ENCODE measurements around the gene ARMC9.

DNA sequence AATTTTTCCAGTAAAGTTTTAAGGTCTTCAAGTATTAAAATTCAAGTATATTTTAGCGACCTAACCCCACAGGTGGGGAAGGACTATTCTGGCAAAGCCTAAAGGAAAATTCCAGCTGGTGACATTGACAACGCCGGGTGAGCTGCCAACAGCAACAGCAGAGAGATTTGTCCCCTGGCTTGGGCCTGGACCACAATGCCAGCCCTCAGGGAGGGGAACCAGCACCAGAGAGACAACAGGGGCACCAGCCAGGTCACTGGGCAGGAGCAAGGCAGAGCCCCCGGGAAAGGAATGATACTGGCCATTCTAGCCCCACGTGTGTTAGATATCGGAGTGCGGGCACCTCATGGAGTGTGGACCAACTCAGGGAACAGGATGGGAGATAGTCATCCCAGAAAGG, 95.7 kb downstream of the ARMC9 start:
- TF ChIP-seq, protein P1, sequence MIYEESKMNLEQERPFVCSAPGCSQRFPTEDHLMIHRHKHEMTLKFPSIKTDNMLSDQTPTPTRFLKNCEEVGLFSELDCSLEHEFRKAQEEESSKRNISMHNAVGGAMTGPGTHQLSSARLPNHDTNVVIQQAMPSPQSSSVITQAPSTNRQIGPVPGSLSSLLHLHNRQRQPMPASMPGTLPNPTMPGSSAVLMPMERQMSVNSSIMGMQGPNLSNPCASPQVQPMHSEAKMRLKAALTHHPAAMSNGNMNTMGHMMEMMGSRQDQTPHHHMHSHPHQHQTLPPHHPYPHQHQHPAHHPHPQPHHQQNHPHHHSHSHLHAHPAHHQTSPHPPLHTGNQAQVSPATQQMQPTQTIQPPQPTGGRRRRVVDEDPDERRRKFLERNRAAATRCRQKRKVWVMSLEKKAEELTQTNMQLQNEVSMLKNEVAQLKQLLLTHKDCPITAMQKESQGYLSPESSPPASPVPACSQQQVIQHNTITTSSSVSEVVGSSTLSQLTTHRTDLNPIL (CRISPR knock-in tag; IDR thresholded peaks at IDR 0.05; ENCODE audit: low read depth), result no peak
- TF ChIP-seq ZNF70 (CRISPR knock-in tag; IDR thresholded peaks at IDR 0.05) (no peak), ZFP3 (CRISPR knock-in tag; IDR thresholded peaks at IDR 0.05) (no peak), ARNTL (CRISPR knock-in tag; IDR thresholded peaks at IDR 0.05; ENCODE audit: borderline replicate concordance, low read depth) (no peak), ZFP30 (CRISPR knock-in tag; IDR thresholded peaks at IDR 0.05) (no peak), SNAI2 (CRISPR knock-in tag; IDR thresholded peaks at IDR 0.05) (no peak), OSR1 (CRISPR knock-in tag; IDR thresholded peaks at IDR 0.05) (no peak)
- TF ChIP-seq, protein P2, sequence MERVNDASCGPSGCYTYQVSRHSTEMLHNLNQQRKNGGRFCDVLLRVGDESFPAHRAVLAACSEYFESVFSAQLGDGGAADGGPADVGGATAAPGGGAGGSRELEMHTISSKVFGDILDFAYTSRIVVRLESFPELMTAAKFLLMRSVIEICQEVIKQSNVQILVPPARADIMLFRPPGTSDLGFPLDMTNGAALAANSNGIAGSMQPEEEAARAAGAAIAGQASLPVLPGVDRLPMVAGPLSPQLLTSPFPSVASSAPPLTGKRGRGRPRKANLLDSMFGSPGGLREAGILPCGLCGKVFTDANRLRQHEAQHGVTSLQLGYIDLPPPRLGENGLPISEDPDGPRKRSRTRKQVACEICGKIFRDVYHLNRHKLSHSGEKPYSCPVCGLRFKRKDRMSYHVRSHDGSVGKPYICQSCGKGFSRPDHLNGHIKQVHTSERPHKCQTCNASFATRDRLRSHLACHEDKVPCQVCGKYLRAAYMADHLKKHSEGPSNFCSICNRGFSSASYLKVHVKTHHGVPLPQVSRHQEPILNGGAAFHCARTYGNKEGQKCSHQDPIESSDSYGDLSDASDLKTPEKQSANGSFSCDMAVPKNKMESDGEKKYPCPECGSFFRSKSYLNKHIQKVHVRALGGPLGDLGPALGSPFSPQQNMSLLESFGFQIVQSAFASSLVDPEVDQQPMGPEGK (CRISPR knock-in tag; IDR thresholded peaks at IDR 0.05; ENCODE audit: borderline replicate concordance), result no peak
- TF ChIP-seq, protein P3, sequence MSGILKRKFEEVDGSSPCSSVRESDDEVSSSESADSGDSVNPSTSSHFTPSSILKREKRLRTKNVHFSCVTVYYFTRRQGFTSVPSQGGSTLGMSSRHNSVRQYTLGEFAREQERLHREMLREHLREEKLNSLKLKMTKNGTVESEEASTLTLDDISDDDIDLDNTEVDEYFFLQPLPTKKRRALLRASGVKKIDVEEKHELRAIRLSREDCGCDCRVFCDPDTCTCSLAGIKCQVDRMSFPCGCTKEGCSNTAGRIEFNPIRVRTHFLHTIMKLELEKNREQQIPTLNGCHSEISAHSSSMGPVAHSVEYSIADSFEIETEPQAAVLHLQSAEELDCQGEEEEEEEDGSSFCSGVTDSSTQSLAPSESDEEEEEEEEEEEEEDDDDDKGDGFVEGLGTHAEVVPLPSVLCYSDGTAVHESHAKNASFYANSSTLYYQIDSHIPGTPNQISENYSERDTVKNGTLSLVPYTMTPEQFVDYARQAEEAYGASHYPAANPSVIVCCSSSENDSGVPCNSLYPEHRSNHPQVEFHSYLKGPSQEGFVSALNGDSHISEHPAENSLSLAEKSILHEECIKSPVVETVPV (CRISPR knock-in tag; IDR thresholded peaks at IDR 0.05), result no peak
- TF ChIP-seq, protein P4, sequence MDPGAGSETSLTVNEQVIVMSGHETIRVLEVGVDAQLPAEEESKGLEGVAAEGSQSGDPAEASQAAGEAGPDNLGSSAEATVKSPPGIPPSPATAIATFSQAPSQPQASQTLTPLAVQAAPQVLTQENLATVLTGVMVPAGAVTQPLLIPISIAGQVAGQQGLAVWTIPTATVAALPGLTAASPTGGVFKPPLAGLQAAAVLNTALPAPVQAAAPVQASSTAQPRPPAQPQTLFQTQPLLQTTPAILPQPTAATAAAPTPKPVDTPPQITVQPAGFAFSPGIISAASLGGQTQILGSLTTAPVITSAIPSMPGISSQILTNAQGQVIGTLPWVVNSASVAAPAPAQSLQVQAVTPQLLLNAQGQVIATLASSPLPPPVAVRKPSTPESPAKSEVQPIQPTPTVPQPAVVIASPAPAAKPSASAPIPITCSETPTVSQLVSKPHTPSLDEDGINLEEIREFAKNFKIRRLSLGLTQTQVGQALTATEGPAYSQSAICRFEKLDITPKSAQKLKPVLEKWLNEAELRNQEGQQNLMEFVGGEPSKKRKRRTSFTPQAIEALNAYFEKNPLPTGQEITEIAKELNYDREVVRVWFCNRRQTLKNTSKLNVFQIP (CRISPR knock-in tag; IDR thresholded peaks at IDR 0.05; ENCODE audit: borderline replicate concordance, low read depth), result no peak
- TF ChIP-seq, protein P5, sequence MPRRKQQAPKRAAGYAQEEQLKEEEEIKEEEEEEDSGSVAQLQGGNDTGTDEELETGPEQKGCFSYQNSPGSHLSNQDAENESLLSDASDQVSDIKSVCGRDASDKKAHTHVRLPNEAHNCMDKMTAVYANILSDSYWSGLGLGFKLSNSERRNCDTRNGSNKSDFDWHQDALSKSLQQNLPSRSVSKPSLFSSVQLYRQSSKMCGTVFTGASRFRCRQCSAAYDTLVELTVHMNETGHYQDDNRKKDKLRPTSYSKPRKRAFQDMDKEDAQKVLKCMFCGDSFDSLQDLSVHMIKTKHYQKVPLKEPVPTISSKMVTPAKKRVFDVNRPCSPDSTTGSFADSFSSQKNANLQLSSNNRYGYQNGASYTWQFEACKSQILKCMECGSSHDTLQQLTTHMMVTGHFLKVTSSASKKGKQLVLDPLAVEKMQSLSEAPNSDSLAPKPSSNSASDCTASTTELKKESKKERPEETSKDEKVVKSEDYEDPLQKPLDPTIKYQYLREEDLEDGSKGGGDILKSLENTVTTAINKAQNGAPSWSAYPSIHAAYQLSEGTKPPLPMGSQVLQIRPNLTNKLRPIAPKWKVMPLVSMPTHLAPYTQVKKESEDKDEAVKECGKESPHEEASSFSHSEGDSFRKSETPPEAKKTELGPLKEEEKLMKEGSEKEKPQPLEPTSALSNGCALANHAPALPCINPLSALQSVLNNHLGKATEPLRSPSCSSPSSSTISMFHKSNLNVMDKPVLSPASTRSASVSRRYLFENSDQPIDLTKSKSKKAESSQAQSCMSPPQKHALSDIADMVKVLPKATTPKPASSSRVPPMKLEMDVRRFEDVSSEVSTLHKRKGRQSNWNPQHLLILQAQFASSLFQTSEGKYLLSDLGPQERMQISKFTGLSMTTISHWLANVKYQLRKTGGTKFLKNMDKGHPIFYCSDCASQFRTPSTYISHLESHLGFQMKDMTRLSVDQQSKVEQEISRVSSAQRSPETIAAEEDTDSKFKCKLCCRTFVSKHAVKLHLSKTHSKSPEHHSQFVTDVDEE (CRISPR knock-in tag; IDR thresholded peaks at IDR 0.05), result no peak
